Fibroblast of lung (primary cell): Measurements from ENCODE around the gene PAQR5. TPM values are rescaled to one million over a fixed set of nuclear protein-coding genes. Genes with fewer than 3 reads are reported as not detected.

Experiments
- DNase-seq, 2 donors: peaks; one replicate each; pipeline versions ENCODE4 v3.0.0 to v3.0.0-alpha.2; 2010; ENCODE audit warnings: low read depth in 2 of 2
- H2AFZ ChIP-seq: 2 replicates; pipeline ENCODE4 v1.5.1; 2012; ENCODE audit warnings: low read length, control low read depth, inconsistent platforms
- H3K27ac ChIP-seq: 2 replicates; pipeline ENCODE4 v1.5.1; 2011; ENCODE audit warnings: low read length, control low read depth; ENCODE audit not compliant: insufficient read depth
- H3K27me3 ChIP-seq: 2 replicates; pipeline ENCODE4 v1.5.1; 2011; ENCODE audit warnings: mild to moderate bottlenecking, low read length; ENCODE audit not compliant: control insufficient read depth, insufficient read depth
- H3K36me3 ChIP-seq: 2 replicates; pipeline ENCODE4 v1.5.1; 2011; ENCODE audit warnings: low read length; ENCODE audit not compliant: control insufficient read depth, insufficient read depth
- H3K4me1 ChIP-seq: 2 replicates; pipeline ENCODE4 v1.5.1; 2011; ENCODE audit warnings: low read length; ENCODE audit not compliant: control insufficient read depth, insufficient read depth; ENCODE audit errors: extremely low read depth
- H3K4me2 ChIP-seq: 2 replicates; pipeline ENCODE4 v1.5.1; 2011; ENCODE audit warnings: low read length, control low read depth; ENCODE audit not compliant: insufficient read depth; ENCODE audit errors: extremely low read depth
- H3K4me3 ChIP-seq, 4 experiments: fragments of 200-600 bp in 1 of 4; sonication (generic) in 1 of 4; replicated peaks in 1 of 4; 2 replicates each; pipeline ENCODE4 v1.5.1; 2011 to 2016; ENCODE audit warnings: low read length in 4 of 4, low read depth in 3 of 4, mild to moderate bottlenecking in 3 of 4, control low read depth in 2 of 4, inconsistent platforms in 1 of 4, mixed read lengths in 1 of 4; ENCODE audit not compliant: insufficient read depth in 1 of 4; ENCODE audit errors: control extremely low read depth in 1 of 4
- H3K79me2 ChIP-seq: 2 replicates; pipeline ENCODE4 v1.5.1; 2012; ENCODE audit warnings: mild to moderate bottlenecking, low read length, inconsistent platforms; ENCODE audit not compliant: control insufficient read depth, insufficient read depth
- H3K9ac ChIP-seq: 2 replicates; pipeline ENCODE4 v1.5.1; 2011; ENCODE audit warnings: mild to moderate bottlenecking, low read length, control low read depth; ENCODE audit not compliant: insufficient read depth
- H3K9me3 ChIP-seq: 2 replicates; pipeline ENCODE4 v1.5.1; 2012; ENCODE audit warnings: low read depth, low read length; ENCODE audit not compliant: control insufficient read depth, insufficient read depth
- H4K20me1 ChIP-seq: 2 replicates; pipeline ENCODE4 v1.5.1; 2011; ENCODE audit warnings: low read length; ENCODE audit not compliant: control insufficient read depth, insufficient read depth; ENCODE audit errors: extremely low read depth
- CTCF ChIP-seq, 2 donors: IDR thresholded peaks in 1 of 2; conservative IDR thresholded peaks in 1 of 2; 1 replicate in 1 of 2; 2 replicates in 1 of 2; pipeline ENCODE4 v1.5.1; 2011 to 2012; ENCODE audit warnings: low read length in 2 of 2, control low read depth in 1 of 2, inconsistent platforms in 1 of 2, low read depth in 1 of 2, mild to moderate bottlenecking in 1 of 2
- EZH2 ChIP-seq: IDR thresholded peaks from 2 replicates; pipeline ENCODE4 v1.5.1; 2012; ENCODE audit warnings: low read length, control low read depth, mild to moderate bottlenecking; ENCODE audit errors: missing control alignments
- polyA plus RNA-seq, 2 donors: library from polyadenylated mRNA; depleted of rRNA in 1 of 2; stranded (reverse) in 1 of 2; unstranded in 1 of 2; fragments of >200 nt; gene quantifications; 2 replicates each; pipeline ENCODE4 v1.2.1, GENCODE V29; 2011 to 2012; ENCODE audit warnings: missing spikeins in 1 of 2
- total RNA-seq: library from RNA; depleted of rRNA; stranded (reverse); fragments of >200 nt; gene quantifications from 2 replicates; pipeline ENCODE4 v1.2.1, GENCODE V29; 2014

The PAQR5 gene
- total and polyA plus RNA-seq, 2 donors (not counting 1 experiment from before 2014, with no cell fraction given) = 6.0 to 16.2 TPM

- H3K36me3 ChIP-seq = no peaks in the 10 kb centered on the region
- no peak overlapping the region for H3K9ac ChIP-seq
- no peaks in the 10 kb centered on the region for H3K27me3 ChIP-seq
- H3K27ac ChIP-seq = no peak overlapping the region
- no peak overlapping the region for H3K4me3 ChIP-seq
- no peaks in the 10 kb centered on the region for H3K79me2 ChIP-seq
- no peak for DNase-seq
- H2AFZ ChIP-seq = no peak overlapping the region
- no peaks in the 10 kb centered on the region for H3K9me3 ChIP-seq
- H3K4me1 ChIP-seq = no peaks in the 10 kb centered on the region
- TF ChIP-seq EZH2 = no peak
- TF ChIP-seq CTCF (conservative IDR thresholded peaks at IDR 0.05 in 1 of 2, IDR thresholded peaks at IDR 0.05 in 1 of 2; ENCODE audit: low read depth in 1 of 2, low read length in 2 of 2) = no peak
- no peaks in the 10 kb centered on the region for H4K20me1 ChIP-seq
- no peak overlapping the region for H3K4me2 ChIP-seq
Measured at GRCh38 chr15:69375151-69375790, 76.6 kb downstream of the PAQR5 start.

- Histone ChIP-seq H3K4me2 (no peak overlapping the region), H3K4me3 (no peak overlapping the region)
Measured at GRCh38 chr15:69377216-69377970, 78.7 kb downstream of the PAQR5 start.

More at GRCh38 chr15:69377216-69377970, 78.7 kb downstream of the PAQR5 start:
- H4K20me1 ChIP-seq = no peaks in the 10 kb centered on the region
- TF ChIP-seq CTCF (conservative IDR thresholded peaks at IDR 0.05 in 1 of 2, IDR thresholded peaks at IDR 0.05 in 1 of 2; ENCODE audit: low read depth in 1 of 2, low read length in 2 of 2) = no peak
- no peak for TF ChIP-seq EZH2
- no peak overlapping the region for H2AFZ ChIP-seq
- H3K27me3 ChIP-seq = no peaks in the 10 kb centered on the region
- no peaks in the 10 kb centered on the region for H3K36me3 ChIP-seq
- H3K27ac ChIP-seq = no peak overlapping the region
- DNase-seq = no peak
- H3K4me1 ChIP-seq = no peaks in the 10 kb centered on the region
- H3K79me2 ChIP-seq = no peaks in the 10 kb centered on the region
- H3K9ac ChIP-seq = no peak overlapping the region
- no peaks in the 10 kb centered on the region for H3K9me3 ChIP-seq
